Subcutaneous adipose tissue (tissue), 4 donors: ENCODE data around the gene BUD23. TPM values are rescaled to one million over a fixed set of nuclear protein-coding genes. Genes with fewer than 3 reads are reported as not detected.

ENCODE experiments used
- total RNA-seq, 4 donors: library from RNA; depleted of rRNA; stranded (reverse); fragments of >200 nt; gene quantifications; one replicate each; pipeline ENCODE4 v1.1.0, GENCODE V29; 2016
- TF ChIP-seq, protein P1 (sequence below): fragments of 450-650 bp; IDR thresholded peaks from one replicate; pipeline ENCODE4 v1.5.1; 2016; ENCODE audit warnings: low read depth, mild to moderate bottlenecking, control low read depth, antibody characterized with exemption, moderate library complexity

Gene BUD23
- total RNA-seq, 4 donors from 2014 or later = 24.0 to 41.1 (median 32.8) TPM

DNA sequence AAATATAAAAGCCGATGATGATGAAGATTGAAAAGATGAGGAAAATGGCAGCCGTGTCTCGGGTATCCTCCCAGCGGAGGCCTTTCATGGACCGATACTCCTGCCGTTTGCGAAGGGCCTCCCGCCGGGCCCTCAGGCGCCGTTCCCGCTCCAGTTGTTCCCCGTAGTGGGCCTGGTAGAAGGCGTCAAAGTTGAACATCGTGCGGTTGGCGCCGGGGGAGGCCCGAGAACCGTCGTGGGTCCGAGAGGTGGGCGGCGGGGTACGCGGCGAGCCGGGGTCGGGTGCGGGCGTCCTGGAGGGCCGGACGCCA is 697 bp upstream of the BUD23 start:
- TF ChIP-seq, protein P1, sequence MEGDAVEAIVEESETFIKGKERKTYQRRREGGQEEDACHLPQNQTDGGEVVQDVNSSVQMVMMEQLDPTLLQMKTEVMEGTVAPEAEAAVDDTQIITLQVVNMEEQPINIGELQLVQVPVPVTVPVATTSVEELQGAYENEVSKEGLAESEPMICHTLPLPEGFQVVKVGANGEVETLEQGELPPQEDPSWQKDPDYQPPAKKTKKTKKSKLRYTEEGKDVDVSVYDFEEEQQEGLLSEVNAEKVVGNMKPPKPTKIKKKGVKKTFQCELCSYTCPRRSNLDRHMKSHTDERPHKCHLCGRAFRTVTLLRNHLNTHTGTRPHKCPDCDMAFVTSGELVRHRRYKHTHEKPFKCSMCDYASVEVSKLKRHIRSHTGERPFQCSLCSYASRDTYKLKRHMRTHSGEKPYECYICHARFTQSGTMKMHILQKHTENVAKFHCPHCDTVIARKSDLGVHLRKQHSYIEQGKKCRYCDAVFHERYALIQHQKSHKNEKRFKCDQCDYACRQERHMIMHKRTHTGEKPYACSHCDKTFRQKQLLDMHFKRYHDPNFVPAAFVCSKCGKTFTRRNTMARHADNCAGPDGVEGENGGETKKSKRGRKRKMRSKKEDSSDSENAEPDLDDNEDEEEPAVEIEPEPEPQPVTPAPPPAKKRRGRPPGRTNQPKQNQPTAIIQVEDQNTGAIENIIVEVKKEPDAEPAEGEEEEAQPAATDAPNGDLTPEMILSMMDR = no peak

DNA sequence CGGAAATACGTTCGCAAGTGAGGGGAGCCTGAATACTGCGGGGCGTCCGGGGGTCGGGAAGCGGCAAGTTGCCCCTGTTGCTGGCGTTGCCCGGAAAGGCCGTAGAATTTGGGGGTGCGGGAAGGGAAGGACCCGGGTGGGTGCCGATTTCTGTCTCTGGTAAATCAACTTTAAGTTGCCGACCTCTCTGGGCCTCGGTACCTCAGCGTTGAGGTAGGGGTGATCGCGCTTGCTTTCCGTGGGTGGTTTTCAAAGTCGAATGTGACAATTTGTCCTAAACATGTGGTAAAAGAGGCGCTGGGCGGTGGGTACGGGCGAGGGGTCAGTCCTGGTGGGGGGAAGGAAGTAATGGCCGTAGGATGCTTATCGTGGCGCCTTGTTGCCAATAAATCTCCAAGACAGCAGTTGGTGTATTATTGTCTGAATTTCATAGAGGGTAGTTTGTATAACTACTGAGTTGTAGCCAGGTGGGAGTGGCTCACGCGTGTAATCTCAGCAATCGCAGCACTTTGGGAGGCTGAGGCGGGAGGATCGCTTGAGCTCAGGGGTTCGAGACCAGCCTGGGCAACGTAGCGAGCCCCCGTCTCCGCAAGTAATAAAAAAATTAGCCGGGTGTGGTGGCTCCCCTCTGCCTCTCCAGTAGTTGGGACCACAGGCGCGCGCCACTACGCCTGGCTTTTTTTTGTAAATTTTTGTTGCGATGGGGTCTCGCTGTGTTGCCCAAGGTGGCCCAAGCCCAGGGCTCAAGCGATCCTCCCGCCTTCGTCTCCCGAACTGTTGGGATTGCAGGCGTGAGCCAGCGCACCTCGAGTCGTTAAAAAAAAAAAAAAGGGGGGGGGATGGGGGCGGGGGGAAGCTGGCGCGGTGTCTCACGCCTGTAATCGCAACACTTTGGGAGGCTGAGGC is 644 bp downstream of the BUD23 start:
- TF ChIP-seq, protein P1 = no peak

DNA sequence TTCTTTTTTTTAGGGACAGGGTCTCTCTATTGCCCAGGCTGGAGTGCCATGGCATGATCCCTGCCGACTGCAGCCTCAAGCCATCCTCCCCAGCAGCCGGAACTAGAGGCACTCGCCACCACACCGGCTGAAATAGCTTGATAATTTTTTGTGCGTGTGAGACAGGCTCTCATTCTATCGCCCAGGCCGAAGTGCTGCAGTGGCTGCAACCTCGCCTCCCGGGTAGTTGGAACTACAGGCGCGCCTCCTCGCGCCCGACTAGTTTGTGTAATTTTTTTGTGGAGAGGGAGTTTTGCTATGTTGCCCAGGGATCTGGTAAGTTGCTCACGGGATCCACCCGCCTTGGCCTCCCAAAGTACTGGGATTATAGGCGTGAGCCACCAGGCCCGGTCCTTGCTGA is 1.9 kb downstream of the BUD23 start:
- TF ChIP-seq, protein P1 = no peak

DNA sequence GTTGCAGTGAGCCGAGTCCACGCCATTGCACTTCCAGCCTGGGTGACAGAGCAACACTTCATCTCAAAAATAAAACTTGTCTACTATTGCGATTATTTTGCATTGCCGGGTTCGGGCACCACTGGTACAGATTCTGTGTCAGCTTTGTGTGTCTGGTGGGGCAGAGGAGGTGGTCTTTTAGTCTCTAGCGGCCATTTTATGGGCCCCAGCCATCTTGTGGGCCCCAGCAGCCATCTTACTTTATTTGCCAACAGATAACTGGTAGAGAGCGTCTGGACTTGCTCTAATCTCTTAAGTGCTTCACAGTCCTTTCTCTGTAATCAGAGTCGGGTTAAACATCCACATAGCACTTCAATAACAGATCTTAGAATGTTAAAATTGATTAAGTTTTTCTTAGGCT is 4.9 kb downstream of the BUD23 start:
- TF ChIP-seq, protein P1 = no peak

DNA sequence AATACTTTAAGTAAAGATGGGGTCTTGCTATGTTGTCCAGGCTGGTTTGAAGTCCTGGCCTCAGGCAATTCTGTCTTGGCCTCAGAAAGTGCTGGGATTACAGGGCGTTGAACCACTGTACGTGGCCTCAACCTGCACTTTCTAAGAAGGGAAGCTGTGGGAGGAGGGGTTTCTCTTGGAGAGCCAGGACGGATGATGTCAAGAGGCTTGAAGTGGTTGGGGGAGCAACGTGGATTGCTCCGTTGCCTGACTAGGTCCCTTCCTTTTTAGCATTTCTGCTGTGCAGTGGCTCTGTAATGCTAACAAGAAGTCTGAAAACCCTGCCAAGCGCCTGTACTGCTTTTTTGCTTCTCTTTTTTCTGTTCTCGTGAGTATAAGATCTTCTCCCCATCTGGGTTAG is 7.2 kb downstream of the BUD23 start:
- TF ChIP-seq, protein P1 = no peak

DNA sequence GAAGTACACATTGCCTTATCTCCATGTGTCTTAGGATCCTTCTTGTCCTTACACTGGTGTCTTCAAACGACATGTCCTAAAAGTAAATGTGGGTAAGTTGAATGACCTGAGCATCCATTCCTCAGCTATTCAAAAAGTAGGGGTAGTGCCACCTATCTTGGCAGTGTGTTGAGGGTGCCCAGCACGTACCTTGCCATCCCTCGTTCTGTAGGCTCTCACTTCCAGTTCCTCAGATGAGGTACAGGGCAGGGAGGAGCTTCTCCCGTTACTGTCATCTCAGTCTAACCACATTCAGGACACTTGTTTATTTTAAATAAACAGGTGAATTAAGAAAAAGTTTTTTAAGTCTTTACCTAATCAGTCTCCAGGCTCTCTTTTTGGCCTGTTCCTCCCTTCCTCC is 13.0 kb downstream of the BUD23 start:
- TF ChIP-seq, protein P1 = no peak

DNA sequence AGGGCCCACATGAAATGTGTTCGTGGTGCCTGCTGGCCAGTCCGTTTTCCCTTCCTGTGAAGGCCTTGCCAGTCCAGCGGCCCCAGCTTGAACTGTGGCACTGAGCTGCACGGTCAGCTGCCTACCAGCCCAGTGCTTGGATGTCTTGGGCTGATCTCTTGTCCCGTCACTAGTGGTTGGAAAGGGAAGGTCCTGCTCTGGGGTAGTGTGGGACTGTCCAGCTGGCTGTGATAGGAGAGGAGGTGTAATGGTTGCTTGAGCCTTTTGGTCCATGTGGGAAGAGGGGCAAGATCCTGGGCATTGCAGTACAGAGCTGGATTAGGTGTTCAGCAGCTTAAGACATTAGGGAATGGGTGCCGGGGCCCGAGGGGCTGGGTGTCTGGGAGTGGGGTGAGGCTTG is 15.0 kb downstream of the BUD23 start:
- TF ChIP-seq, protein P1 = no peak
